ENCODE results near the gene ALDH2.
A peak's percentile ranks its signal among the peaks of the same experiment; 100 is the strongest.

Gene ALDH2

DNA sequence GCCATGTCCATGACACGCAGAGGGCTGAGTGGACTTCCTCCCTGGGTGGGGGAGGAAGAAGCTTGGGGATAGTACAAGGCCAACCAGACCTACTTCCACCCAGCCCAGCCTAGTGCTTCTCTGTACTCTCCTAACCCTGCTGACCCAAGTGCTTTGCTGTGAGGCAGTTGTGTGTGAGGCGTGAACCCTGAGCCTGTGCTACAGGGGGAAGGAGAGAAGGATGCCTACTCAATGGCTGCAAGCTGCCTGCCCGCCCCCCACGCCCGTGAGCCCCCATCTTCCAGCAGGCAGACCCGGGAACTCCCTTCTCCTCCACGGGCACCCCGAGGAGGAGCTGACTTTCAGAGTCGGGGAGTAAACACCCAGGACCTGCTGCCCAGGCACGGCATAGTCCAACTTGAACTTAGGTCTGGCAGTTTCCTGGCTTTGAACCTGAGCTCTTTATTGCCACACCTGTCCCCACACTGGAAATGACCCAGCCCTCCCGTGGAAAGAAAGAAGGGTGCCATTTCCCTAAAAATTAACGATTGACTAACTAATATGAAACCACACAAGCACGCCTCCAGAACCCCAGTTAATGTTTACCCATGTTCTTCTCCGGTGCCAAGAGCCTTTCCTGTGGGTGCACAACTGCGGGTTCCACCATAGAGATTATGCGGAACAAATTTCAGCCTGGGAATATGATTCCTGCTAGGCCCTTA is 10.8 kb downstream of the ALDH2 start:
- Histone ChIP-seq H3K27me3 (no peaks in the 10 kb centered on the region), H3K36me3 (peaks cover 15 to 36% (median 15%) of the 10 kb centered on the region in 3 donors), H3K4me1 (peaks cover 5 to 63% (median 44%) of the 10 kb centered on the region in 4 donors), H3K4me3 (no peak overlapping the region), H3K27ac (peak overlapping the region; percentile 83 to 92), H3K9me3 (no peaks in the 10 kb centered on the region)
- TF ChIP-seq, protein P1, sequence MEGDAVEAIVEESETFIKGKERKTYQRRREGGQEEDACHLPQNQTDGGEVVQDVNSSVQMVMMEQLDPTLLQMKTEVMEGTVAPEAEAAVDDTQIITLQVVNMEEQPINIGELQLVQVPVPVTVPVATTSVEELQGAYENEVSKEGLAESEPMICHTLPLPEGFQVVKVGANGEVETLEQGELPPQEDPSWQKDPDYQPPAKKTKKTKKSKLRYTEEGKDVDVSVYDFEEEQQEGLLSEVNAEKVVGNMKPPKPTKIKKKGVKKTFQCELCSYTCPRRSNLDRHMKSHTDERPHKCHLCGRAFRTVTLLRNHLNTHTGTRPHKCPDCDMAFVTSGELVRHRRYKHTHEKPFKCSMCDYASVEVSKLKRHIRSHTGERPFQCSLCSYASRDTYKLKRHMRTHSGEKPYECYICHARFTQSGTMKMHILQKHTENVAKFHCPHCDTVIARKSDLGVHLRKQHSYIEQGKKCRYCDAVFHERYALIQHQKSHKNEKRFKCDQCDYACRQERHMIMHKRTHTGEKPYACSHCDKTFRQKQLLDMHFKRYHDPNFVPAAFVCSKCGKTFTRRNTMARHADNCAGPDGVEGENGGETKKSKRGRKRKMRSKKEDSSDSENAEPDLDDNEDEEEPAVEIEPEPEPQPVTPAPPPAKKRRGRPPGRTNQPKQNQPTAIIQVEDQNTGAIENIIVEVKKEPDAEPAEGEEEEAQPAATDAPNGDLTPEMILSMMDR (IDR thresholded peaks at IDR 0.05) = no peak
- intact Hi-C loops (cut with DNase I; ENCODE audit: low total_unique reads) = no loop called here
- DNase-seq = peak in 1 of 2 donors; percentile 49

- TF ChIP-seq, protein P1 (IDR thresholded peaks at IDR 0.05) = no peak
- H3K9me3 ChIP-seq = no peaks in the 10 kb centered on the region
- intact Hi-C loops (cut with DNase I; ENCODE audit: low total_unique reads) = no loop called here
- peaks cover 0 to 37% (median 20%) of the 10 kb centered on the region in 4 donors for H3K4me1 ChIP-seq
- H3K27ac ChIP-seq = no peak overlapping the region
- no peak overlapping the region for H3K4me3 ChIP-seq
- H3K36me3 ChIP-seq = peaks cover 41 to 63% (median 42%) of the 10 kb centered on the region in 3 donors
- DNase-seq = no peak
- H3K27me3 ChIP-seq = no peaks in the 10 kb centered on the region
Observed at GRCh38 chr12:111780166-111780565, 13.4 kb downstream of the ALDH2 start.

DNA sequence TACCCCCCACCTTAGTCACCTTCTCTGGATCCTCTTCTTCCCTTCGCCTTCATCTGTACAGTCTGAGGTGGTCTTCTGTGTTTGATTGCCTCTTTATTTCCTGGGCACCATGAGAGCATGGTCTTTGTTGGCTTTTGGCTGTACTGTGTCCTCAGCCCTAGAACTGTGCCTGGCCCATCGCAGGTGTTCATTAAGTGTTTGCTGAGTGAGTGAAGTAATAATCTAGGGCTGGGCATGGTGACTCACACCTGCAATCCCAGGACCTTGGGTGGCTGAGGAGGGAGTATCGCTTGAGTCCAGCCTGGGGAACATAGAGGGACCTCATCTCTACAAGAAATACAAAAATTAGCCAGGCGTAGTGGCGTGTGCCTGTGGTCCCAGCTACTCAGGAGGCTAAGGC is 13.9 kb downstream of the ALDH2 start:
- no peak for DNase-seq
- TF ChIP-seq, protein P1 (IDR thresholded peaks at IDR 0.05) = no peak
- no peak overlapping the region for H3K4me3 ChIP-seq
- no peaks in the 10 kb centered on the region for H3K9me3 ChIP-seq
- no peak overlapping the region for H3K27ac ChIP-seq
- intact Hi-C loops (cut with DNase I; ENCODE audit: low total_unique reads) = no loop called here
- peaks cover 0 to 32% (median 16%) of the 10 kb centered on the region in 4 donors for H3K4me1 ChIP-seq
- H3K36me3 ChIP-seq = peaks cover 45 to 67% (median 46%) of the 10 kb centered on the region in 3 donors
- no peaks in the 10 kb centered on the region for H3K27me3 ChIP-seq

GRCh38 chr12:111781085-111781658 is 14.4 kb downstream of the ALDH2 start:
- TF ChIP-seq, protein P1 (IDR thresholded peaks at IDR 0.05) = no peak
- H3K4me1 ChIP-seq = peaks cover 0 to 27% (median 11%) of the 10 kb centered on the region in 4 donors
- intact Hi-C loops (cut with DNase I; ENCODE audit: low total_unique reads) = no loop called here
- no peak overlapping the region for H3K4me3 ChIP-seq
- DNase-seq = no peak
- no peaks in the 10 kb centered on the region for H3K27me3 ChIP-seq
- H3K9me3 ChIP-seq = no peaks in the 10 kb centered on the region
- H3K27ac ChIP-seq = no peak overlapping the region
- peaks cover 46 to 73% (median 51%) of the 10 kb centered on the region in 3 donors for H3K36me3 ChIP-seq

DNA sequence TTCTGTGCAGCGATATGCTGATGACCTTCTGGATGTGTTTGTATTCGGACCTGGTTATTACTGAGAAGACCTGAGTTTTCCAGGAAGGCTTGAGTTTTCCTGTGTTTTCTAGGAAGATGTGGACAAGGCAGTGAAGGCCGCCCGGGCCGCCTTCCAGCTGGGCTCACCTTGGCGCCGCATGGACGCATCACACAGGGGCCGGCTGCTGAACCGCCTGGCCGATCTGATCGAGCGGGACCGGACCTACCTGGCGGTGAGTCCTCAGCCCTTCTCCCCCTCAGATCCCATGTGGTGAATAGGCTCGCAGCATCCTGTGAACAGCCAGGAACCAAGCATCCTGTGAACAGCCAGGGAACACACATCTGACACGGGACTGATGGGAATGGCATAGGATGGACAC is 16.3 kb downstream of the ALDH2 start:
- Histone ChIP-seq H3K4me3 (no peak overlapping the region), H3K9me3 (no peaks in the 10 kb centered on the region), H3K27me3 (no peaks in the 10 kb centered on the region), H3K4me1 (peaks cover 0 to 8% (median 0%) of the 10 kb centered on the region in 4 donors), H3K36me3 (peaks cover 65 to 86% (median 69%) of the 10 kb centered on the region in 3 donors), H3K27ac (no peak overlapping the region)
- TF ChIP-seq, protein P1 (IDR thresholded peaks at IDR 0.05) = no peak
- no peak for DNase-seq
- intact Hi-C loops (cut with DNase I; ENCODE audit: low total_unique reads) = no loop called here

Data from tibial artery (tissue), 4 donors.